MCF 10A (cell line): Measurements from ENCODE around the gene AFDN. TPM values are rescaled to one million over a fixed set of nuclear protein-coding genes. Genes with fewer than 3 reads are reported as not detected.

Experiments used
- BruUV-seq: library from RNA; stranded (reverse); fragments of 400-500 nt; replicated peaks from 2 replicates; lab custom pipeline; 2021; lab: Mats Ljungman, UMichigan
- CTCF ChIA-PET: fragments of 300-600 bp; sonication (Branson Sonifier 250); formaldehyde crosslinking; extraction: SDS; loops from one replicate; lab custom pipeline; 2021; ENCODE audit warnings: antibody characterized with exemption, inconsistent platforms; lab: Yijun Ruan, JAX
- POLR2A ChIA-PET: fragments of 300-600, 350-650 bp; sonication (Branson Sonifier 250); formaldehyde crosslinking; extraction: SDS; loops from one replicate; lab custom pipeline; 2020; ENCODE audit warnings: antibody characterized with exemption, inconsistent platforms; lab: Yijun Ruan, JAX
- DNase-seq: peaks from one replicate; pipeline ENCODE4 v3.0.0-alpha.2; 2018; ENCODE audit not compliant: unreplicated experiment
- H3K27ac Mint-ChIP-seq: one replicate; pipeline ENCODE4 v1.8.0; 2022; ENCODE audit warnings: mild to moderate bottlenecking, low read depth, mixed read lengths; ENCODE audit not compliant: unreplicated experiment
- H3K27me3 Mint-ChIP-seq: one replicate; pipeline ENCODE4 v1.8.0; 2022; ENCODE audit warnings: mixed read lengths; ENCODE audit not compliant: insufficient read depth, unreplicated experiment
- H3K36me3 Mint-ChIP-seq: one replicate; pipeline ENCODE4 v1.8.0; 2022; ENCODE audit warnings: mild to moderate bottlenecking, moderate library complexity, mixed read lengths; ENCODE audit not compliant: insufficient read depth, unreplicated experiment
- H3K4me1 Mint-ChIP-seq: one replicate; pipeline ENCODE4 v1.8.0; 2022; ENCODE audit warnings: mixed read lengths; ENCODE audit not compliant: insufficient read depth, unreplicated experiment
- H3K4me3 Mint-ChIP-seq: one replicate; pipeline ENCODE4 v1.8.0; 2022; ENCODE audit warnings: mild to moderate bottlenecking, moderate library complexity, mixed read lengths; ENCODE audit not compliant: unreplicated experiment
- H3K9me3 Mint-ChIP-seq: one replicate; pipeline ENCODE4 v1.8.0; 2022; ENCODE audit warnings: mixed read lengths; ENCODE audit not compliant: unreplicated experiment
- intact Hi-C: fragments of 100-400 bp; cut with micrococcal nuclease; formaldehyde crosslinking; loops from 2 replicates; pipeline ENCODE4 v1.14.1; 2022
- total RNA-seq: library from RNA; stranded (reverse); gene quantifications from 2 replicates; pipeline ENCODE4 v1.2.3, GENCODE V29; 2022
- TF ChIP-seq, protein P1 (sequence below): fragments of 200-600 bp; IDR thresholded peaks from one replicate; pipeline ENCODE4 v1.8.0; 2022; ENCODE audit warnings: antibody characterized with exemption, mild to moderate bottlenecking; ENCODE audit not compliant: unreplicated experiment

The AFDN gene
- total RNA-seq, 1 experiment from 2014 or later, result 115 TPM

DNA sequence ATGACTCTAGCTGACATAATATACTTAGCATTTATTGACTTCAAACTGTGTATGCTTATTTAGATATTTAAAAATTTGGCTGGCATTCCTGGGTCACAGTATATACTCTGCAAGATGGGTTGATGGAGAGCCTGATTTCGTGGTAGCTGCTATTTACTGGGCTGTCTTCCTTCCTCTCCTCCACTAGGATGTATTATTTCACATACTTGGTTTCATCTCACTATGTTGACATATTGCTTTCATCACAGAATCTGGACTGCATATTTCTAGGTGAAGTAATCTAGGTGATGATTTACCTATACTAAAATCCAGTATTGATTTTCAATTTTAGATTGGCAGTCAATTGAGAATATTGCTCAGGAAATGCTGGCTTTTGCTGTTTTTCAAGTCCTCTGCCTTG is 15.7 kb downstream of the AFDN start:
- no peaks in the 10 kb centered on the region for H3K27me3 Mint-ChIP-seq
- no TSS peak for BruUV-seq
- no peak overlapping the region for H3K4me3 Mint-ChIP-seq
- no peak for DNase-seq
- H3K27ac Mint-ChIP-seq, result no peak overlapping the region
- intact Hi-C loops, result no loop called here
- H3K4me1 Mint-ChIP-seq, result peaks cover 11% of the 10 kb centered on the region
- H3K36me3 Mint-ChIP-seq, result no peaks in the 10 kb centered on the region
- TF ChIP-seq, protein P1, sequence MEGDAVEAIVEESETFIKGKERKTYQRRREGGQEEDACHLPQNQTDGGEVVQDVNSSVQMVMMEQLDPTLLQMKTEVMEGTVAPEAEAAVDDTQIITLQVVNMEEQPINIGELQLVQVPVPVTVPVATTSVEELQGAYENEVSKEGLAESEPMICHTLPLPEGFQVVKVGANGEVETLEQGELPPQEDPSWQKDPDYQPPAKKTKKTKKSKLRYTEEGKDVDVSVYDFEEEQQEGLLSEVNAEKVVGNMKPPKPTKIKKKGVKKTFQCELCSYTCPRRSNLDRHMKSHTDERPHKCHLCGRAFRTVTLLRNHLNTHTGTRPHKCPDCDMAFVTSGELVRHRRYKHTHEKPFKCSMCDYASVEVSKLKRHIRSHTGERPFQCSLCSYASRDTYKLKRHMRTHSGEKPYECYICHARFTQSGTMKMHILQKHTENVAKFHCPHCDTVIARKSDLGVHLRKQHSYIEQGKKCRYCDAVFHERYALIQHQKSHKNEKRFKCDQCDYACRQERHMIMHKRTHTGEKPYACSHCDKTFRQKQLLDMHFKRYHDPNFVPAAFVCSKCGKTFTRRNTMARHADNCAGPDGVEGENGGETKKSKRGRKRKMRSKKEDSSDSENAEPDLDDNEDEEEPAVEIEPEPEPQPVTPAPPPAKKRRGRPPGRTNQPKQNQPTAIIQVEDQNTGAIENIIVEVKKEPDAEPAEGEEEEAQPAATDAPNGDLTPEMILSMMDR, result no peak
- no peaks in the 10 kb centered on the region for H3K9me3 Mint-ChIP-seq
- ChIA-PET POLR2A (interaction anchor here (0.6 to 3.3 kb wide), 6 partner anchors 8 to 1860 kb away, joined by 3 to 34 read pairs (median 6); partner anchors contain the start of genes C6orf120 and WDR27), CTCF (interaction anchor here (1.2 to 1.7 kb wide), 2 partner anchors 16 to 30 kb away, joined by 3 to 6 read pairs; no protein-coding TSS in a partner anchor)

DNA sequence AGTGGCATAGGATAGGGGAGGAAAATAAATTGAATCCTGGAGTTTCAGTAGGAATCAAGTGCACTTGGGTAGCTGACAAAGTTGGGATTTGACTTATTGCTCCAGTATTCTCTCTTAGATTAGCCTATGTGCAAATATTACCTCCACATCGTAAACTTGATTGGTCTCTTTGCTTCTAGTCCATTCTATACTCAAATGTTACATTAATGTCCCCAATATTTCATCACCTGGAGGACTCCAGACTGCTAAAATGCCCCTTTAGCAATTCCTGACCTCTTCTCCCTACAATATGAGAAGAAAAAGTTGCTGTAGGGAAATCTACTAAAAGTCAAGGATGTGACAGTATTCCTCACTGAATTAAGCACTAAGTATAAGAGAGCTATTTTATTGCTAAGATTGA is 16.3 kb downstream of the AFDN start:
- no TSS peak for BruUV-seq
- H3K4me3 Mint-ChIP-seq, result no peak overlapping the region
- peaks cover 15% of the 10 kb centered on the region for H3K4me1 Mint-ChIP-seq
- no peaks in the 10 kb centered on the region for H3K36me3 Mint-ChIP-seq
- no peaks in the 10 kb centered on the region for H3K9me3 Mint-ChIP-seq
- no peak for DNase-seq
- intact Hi-C loops, result no loop called here
- CTCF ChIA-PET, result interaction anchor here (0.8 to 1.7 kb wide), 5 partner anchors 10 to 54 kb away, joined by 3 to 6 read pairs (median 3); no protein-coding TSS in a partner anchor
- TF ChIP-seq, protein P1, result no peak
- POLR2A ChIA-PET, result interaction anchor here (0.8 to 3.3 kb wide), 6 partner anchors 9 to 50 kb away, joined by 3 to 34 read pairs (median 5); no protein-coding TSS in a partner anchor
- no peak overlapping the region for H3K27ac Mint-ChIP-seq
- no peaks in the 10 kb centered on the region for H3K27me3 Mint-ChIP-seq

DNA sequence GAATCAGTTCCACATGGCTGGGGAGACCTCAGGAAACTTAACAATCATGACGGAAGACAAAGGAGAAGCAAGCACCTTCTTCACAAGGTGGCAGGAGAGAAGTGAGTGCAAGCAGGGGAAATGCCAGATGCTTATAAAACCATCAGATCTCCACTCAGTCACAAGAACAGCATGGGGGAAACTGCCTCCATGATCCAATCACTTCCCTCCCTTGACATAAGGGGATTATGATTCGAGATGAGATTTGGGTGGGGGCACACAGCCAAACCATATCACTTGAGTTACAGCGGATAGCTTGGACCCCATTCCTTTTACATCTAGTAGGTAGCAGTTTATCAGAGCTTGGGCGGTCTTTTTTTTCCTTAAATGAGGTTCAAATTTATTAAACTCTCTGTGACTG is 19.1 kb downstream of the AFDN start:
- BruUV-seq, result no TSS peak
- Mint-ChIP-seq H3K27ac (no peak overlapping the region), H3K4me3 (no peak overlapping the region), H3K9me3 (no peaks in the 10 kb centered on the region), H3K27me3 (no peaks in the 10 kb centered on the region), H3K36me3 (no peaks in the 10 kb centered on the region), H3K4me1 (peaks cover 30% of the 10 kb centered on the region)
- POLR2A ChIA-PET, result interaction anchor here (1.1 to 1.8 kb wide), 4 partner anchors 9 to 1220 kb away, joined by 4 to 5 read pairs (median 4); no protein-coding TSS in a partner anchor
- DNase-seq, result no peak
- CTCF ChIA-PET, result interaction anchor here (0.6 to 1.2 kb wide), 2 partner anchors 12 to 13 kb away, joined by 3 to 5 read pairs; no protein-coding TSS in a partner anchor
- TF ChIP-seq, protein P1, result no peak
- intact Hi-C loops, result no loop called here

DNA sequence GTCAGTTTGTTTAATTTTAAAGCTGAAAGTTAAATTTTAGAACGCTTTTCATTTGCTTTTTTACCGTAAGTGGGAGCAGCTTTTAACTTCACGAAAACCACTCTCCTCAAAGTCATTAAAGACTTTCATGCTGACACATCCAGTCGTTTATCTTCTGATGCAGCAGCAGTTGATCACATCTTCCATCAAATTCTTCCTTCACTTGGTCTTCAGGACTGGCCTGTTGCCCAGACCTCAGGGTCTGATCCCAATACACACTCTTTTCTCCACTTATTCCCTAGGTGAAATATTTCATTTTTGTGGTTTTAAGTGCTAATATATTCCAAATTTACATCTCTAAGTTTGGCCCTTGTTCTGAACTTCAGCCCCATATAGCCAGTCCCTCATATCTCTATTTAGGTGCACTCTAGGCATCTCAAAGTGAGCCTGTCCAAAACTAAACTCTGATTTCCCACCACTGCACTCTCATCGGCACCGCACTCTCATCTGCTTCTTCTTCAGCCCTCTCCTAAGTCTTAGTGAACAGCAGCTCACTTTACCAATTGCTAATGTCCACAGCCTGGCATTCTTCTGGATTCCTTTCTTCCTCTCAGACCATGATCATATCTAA is 20.4 kb downstream of the AFDN start:
- H3K36me3 Mint-ChIP-seq, result no peaks in the 10 kb centered on the region
- H3K27ac Mint-ChIP-seq, result no peak overlapping the region
- CTCF ChIA-PET, result interaction anchor here (1.1 to 1.8 kb wide), 3 partner anchors 12 to 19 kb away, joined by 3 to 6 read pairs (median 4); no protein-coding TSS in a partner anchor
- H3K4me3 Mint-ChIP-seq, result no peak overlapping the region
- H3K9me3 Mint-ChIP-seq, result no peaks in the 10 kb centered on the region
- intact Hi-C loops, result no loop called here
- no peak for DNase-seq
- no peaks in the 10 kb centered on the region for H3K27me3 Mint-ChIP-seq
- POLR2A ChIA-PET, result interaction anchor here (0.6 to 4.2 kb wide), 8 partner anchors 10 to 1221 kb away, joined by 3 to 67 read pairs (median 4); partner anchors contain the start of gene AFDN
- BruUV-seq, result no TSS peak
- peaks cover 42% of the 10 kb centered on the region for H3K4me1 Mint-ChIP-seq
- TF ChIP-seq, protein P1, result no peak
